Measurements from ENCODE around the gene SMC6. TPM values are rescaled to one million over a fixed set of nuclear protein-coding genes. Genes with fewer than 3 reads are reported as not detected.

Gene SMC6
- total and polyA plus RNA-seq, 3 donors from 2014 or later = 21.7 to 79.0 (median 73.8) TPM

- intact Hi-C loops (cut with DNase I; ENCODE audit: low total_unique reads) = no loop called here
- Histone ChIP-seq H3K4me1 (no peaks in the 10 kb centered on the region), H3K4me3 (no peak overlapping the region), H3K27me3 (no peaks in the 10 kb centered on the region), H3K9me3 (no peaks in the 10 kb centered on the region), H3K36me3 (ENCODE audit: low read depth, missing control alignments) (no peaks in the 10 kb centered on the region), H3K27ac (no peak overlapping the region)
- no peak for DNase-seq
- TF ChIP-seq CTCF (IDR thresholded peaks at IDR 0.05) (no peak), POLR2A (IDR thresholded peaks at IDR 0.05) (no peak)
Observed at GRCh38 chr2:17674817-17675216, 78.8 kb downstream of the SMC6 start.

GRCh38 chr2:17672583-17673317 is 80.9 kb downstream of the SMC6 start:
- no peak for TF ChIP-seq CTCF (IDR thresholded peaks at IDR 0.05)
- TF ChIP-seq POLR2A (IDR thresholded peaks at IDR 0.05) = no peak
- WGBS, 2 donors = 83 to 85% methylated on average over 7 of the region's 7 CpGs
- Histone ChIP-seq H3K4me1 (no peaks in the 10 kb centered on the region), H3K27ac (no peak overlapping the region), H3K36me3 (ENCODE audit: low read depth, missing control alignments) (no peaks in the 10 kb centered on the region), H3K9me3 (no peaks in the 10 kb centered on the region), H3K4me3 (no peak overlapping the region), H3K27me3 (no peaks in the 10 kb centered on the region)
- no peak for DNase-seq
- intact Hi-C loops (cut with DNase I; ENCODE audit: low total_unique reads) = no loop called here

DNA sequence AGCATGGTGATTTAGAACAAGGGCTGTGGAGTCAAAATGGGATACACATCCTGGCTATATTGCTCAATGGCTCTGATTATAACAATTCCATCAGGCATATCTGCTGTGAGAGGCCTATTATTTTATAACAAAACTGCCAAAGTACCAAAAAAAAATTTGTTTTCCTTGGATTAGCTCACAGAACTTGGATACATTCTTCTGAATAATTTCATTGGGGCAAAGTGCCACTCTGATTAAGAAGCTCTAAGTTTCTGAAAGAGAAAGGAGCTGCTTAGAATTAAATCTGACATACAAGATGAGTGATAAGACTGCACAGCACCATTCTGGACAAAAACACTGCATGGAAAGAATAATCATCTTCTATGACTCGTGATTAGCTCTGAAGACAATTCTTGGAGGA is 85.7 kb downstream of the SMC6 start:
- WGBS, 2 donors = 63 to 68% methylated on average over 1 of the region's 1 CpG
- intact Hi-C loops (cut with DNase I; ENCODE audit: low total_unique reads) = no loop called here

GRCh38 chr2:17664534-17664933 is 89.1 kb downstream of the SMC6 start:
- no peak overlapping the region for H3K27ac ChIP-seq
- no peak for DNase-seq
- intact Hi-C loops (cut with DNase I; ENCODE audit: low total_unique reads) = no loop called here
- H3K4me1 ChIP-seq = peaks cover 16% of the 10 kb centered on the region
- TF ChIP-seq CTCF (IDR thresholded peaks at IDR 0.05) (no peak), POLR2A (IDR thresholded peaks at IDR 0.05) (no peak)
- H3K36me3 ChIP-seq (ENCODE audit: low read depth, missing control alignments) = no peaks in the 10 kb centered on the region
- no peaks in the 10 kb centered on the region for H3K9me3 ChIP-seq
- H3K4me3 ChIP-seq = no peak overlapping the region
- no peaks in the 10 kb centered on the region for H3K27me3 ChIP-seq
- 94 to 100% methylated on average over 1 of the region's 1 CpG for WGBS, 2 donors

More for the DNA sequence above, 85.7 kb downstream of the SMC6 start:
- no peaks in the 10 kb centered on the region for H3K9me3 ChIP-seq
- no peaks in the 10 kb centered on the region for H3K27me3 ChIP-seq
- TF ChIP-seq POLR2A (IDR thresholded peaks at IDR 0.05) = no peak
- no peak for TF ChIP-seq CTCF (IDR thresholded peaks at IDR 0.05)
- no peak overlapping the region for H3K4me3 ChIP-seq
- H3K4me1 ChIP-seq = no peaks in the 10 kb centered on the region
- H3K36me3 ChIP-seq (ENCODE audit: low read depth, missing control alignments) = no peaks in the 10 kb centered on the region
- H3K27ac ChIP-seq = no peak overlapping the region
- DNase-seq = no peak

DNA sequence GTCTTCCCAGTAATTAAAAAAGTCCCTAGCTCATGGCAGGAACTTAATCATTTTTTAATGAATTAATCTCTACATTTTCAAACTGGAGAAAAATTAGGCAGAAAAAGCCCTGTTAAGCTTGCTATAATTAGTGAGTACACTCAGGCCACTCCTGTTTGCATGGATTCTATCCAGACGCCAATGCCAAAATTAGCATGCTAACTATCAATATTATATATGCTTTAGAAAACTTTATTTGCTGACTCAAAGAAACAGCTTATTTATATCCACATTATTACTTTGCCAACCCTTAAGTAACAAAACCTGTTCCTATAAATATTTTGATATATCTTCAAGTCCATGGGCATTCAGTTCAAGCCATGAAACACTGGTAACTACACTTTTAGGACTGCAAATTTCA is 90.9 kb downstream of the SMC6 start:
- H3K36me3 ChIP-seq (ENCODE audit: low read depth, missing control alignments) = no peaks in the 10 kb centered on the region

More for the DNA sequence above, 90.9 kb downstream of the SMC6 start:
- H3K9me3 ChIP-seq = no peaks in the 10 kb centered on the region
- H3K4me1 ChIP-seq = peaks cover 17% of the 10 kb centered on the region
- intact Hi-C loops (cut with DNase I; ENCODE audit: low total_unique reads) = no loop called here
- no peak overlapping the region for H3K27ac ChIP-seq
- WGBS, 2 donors = 87% methylated on average over 1 of the region's 1 CpG
- TF ChIP-seq POLR2A (IDR thresholded peaks at IDR 0.05) (no peak), CTCF (IDR thresholded peaks at IDR 0.05) (no peak)
- no peaks in the 10 kb centered on the region for H3K27me3 ChIP-seq
- no peak overlapping the region for H3K4me3 ChIP-seq
- DNase-seq = no peak
